GM12872 (cell line): ENCODE measurements around the gene DHRS13.

Experiments
- TF ChIP-seq, protein P1 (sequence below): IDR thresholded peaks from 3 replicates; pipeline ENCODE4 v1.5.1; 2011; ENCODE audit warnings: low read depth, mild to moderate bottlenecking, low read length, moderate library complexity; ENCODE audit not compliant: insufficient read depth

DHRS13 gene

DNA sequence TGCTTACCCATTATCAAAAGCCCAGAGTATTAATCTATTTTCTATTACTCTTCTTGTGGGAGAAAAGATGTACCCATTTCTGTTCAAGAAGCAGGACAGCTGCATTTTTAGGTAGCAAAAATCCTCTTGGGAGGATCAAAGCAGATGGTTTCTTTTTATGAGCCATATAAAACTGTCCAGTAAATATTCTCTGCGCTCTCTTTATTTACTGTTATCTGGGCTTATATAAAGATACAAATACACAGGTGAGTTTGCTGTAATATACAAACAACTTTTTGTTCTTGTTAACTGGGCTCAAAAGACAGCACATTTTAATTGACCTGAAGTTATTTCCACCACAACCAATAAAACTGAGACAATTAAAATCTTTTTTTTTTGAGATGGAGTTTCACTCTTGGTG is 38.4 kb upstream of the DHRS13 start:
- TF ChIP-seq, protein P1, sequence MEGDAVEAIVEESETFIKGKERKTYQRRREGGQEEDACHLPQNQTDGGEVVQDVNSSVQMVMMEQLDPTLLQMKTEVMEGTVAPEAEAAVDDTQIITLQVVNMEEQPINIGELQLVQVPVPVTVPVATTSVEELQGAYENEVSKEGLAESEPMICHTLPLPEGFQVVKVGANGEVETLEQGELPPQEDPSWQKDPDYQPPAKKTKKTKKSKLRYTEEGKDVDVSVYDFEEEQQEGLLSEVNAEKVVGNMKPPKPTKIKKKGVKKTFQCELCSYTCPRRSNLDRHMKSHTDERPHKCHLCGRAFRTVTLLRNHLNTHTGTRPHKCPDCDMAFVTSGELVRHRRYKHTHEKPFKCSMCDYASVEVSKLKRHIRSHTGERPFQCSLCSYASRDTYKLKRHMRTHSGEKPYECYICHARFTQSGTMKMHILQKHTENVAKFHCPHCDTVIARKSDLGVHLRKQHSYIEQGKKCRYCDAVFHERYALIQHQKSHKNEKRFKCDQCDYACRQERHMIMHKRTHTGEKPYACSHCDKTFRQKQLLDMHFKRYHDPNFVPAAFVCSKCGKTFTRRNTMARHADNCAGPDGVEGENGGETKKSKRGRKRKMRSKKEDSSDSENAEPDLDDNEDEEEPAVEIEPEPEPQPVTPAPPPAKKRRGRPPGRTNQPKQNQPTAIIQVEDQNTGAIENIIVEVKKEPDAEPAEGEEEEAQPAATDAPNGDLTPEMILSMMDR: no peak

DNA sequence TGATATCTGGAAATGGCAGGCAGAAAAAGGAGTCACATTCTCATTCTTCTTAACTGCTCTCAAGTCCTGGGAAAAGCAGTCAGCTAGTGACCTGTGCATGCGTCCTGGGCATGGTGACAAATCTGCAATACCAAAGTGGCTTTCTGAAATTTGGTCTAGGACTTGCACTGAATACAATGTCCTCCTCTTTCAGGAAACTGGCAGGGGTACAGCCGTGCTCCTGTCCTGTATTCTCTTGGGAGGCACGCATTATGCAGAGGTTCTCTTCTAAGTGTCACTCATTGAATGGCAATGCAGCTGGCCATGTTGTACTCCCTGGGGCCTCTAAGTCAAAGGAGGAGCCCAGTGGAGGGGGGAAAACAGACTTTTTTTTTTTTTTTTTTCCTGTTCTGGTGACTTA is 37.8 kb upstream of the DHRS13 start:
- TF ChIP-seq, protein P1: no peak

GRCh38 chr17:28940142-28940541 is 37.3 kb upstream of the DHRS13 start:
- TF ChIP-seq, protein P1: no peak

- TF ChIP-seq, protein P1: no peak
These were observed 35.7 kb upstream of the DHRS13 start for GRCh38 chr17:28938552-28938951.

DNA sequence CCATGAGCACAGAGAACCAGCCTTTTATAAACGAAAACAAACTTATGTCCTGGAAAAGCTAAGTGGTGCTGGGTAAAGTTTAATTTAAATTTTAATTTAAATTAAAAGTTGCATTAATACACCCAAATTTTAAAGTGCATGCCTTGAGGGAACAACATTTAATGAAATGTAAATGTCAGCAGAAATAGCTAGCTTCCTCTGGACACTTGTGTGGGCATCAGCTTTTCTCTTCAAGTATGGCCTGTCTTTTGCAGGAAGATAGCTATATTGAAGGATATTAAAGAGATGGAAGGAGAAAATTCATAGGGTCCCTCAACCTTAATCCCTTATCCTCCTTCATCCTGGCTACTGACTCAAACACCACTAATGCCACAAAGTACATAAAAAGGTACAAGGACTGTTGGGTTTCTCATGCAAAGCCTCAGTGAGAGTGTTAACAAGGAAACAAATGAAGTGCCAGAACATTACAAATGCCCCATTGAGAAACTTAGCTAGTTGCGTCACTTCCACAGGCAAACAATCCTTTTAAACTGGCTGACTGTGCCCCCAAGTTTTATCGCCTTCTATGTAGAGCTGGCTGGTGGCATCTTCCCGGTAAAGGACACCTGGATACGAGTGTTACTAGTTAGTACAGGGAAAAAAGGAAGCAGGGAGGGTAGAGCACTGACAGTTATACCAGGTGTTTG is 34.3 kb upstream of the DHRS13 start:
- TF ChIP-seq, protein P1: no peak

DNA sequence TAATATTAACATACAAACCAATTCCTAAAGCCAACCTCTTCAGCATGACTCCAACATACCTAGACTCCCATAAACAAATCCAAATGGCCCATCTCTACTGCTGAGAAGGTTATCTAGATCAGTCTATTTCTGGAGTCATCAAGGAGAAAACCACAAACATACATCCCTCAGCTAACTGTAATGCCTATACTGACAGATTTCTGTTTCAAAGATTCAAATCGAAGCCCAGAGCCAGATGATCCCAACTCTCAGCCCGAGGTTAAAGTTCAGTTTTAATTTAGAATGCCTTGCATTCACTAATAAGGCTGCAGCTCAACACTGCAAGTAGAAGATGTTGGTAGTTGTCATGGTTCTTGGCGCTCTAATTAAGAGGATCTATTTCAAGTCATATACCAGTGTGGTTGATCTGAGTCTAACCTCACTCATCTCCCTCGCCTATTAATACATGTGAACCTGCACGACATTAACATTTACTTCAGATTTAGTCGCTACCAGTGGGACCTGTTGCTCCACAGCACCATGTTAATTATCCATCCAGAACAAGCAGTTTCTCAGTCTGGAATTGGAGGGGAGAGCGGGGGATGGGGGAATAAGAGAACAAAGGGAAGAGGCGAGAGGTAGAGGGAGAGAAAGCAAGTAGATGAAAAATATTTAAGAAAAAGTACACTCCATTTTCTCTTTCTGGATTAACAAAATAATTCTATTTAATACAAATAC is 33.0 kb upstream of the DHRS13 start:
- TF ChIP-seq, protein P1: no peak

- TF ChIP-seq, protein P1: no peak
These were observed 26.9 kb upstream of the DHRS13 start for GRCh38 chr17:28929787-28930186.
